ENCODE measurements around the gene RPL15.
"Not testable (repeated sequence)": the region's sequence is repeated elsewhere in the genome, so short reads cannot be mapped to it uniquely, and the experiment has no call there.

RPL15 gene

DNA sequence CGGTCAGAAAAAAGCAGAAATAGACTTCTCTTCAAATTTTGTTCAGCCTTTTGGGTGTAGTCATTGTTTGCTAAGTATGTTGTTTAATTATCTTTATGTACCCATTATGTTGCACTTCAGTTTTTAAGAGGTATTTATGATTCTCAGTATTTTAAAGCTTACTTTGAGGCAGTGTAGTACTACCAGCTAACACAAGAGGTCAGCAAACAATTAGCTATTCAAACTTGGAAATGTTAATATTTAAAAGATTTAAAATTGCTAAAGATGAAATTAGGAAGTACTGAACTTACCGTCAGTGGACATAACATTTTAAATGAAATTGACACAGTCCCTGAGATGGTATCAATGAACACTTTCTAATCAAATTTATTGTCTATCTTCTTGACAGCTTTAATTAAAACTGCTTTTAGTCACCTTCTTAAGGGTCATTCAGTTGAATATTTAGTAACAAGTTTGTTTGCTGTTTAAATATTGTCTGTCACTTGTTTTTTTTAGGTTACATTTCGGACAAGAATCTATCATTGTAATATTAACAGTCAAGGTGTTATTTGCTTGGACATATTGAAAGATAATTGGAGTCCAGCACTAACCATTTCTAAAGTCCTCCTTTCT, 28.2 kb upstream of the RPL15 start:
- DNase-seq (ENCODE audit: low read depth, low spot score) = no peak
- peak overlapping the region; percentile 43 for H3K27ac ChIP-seq

DNA sequence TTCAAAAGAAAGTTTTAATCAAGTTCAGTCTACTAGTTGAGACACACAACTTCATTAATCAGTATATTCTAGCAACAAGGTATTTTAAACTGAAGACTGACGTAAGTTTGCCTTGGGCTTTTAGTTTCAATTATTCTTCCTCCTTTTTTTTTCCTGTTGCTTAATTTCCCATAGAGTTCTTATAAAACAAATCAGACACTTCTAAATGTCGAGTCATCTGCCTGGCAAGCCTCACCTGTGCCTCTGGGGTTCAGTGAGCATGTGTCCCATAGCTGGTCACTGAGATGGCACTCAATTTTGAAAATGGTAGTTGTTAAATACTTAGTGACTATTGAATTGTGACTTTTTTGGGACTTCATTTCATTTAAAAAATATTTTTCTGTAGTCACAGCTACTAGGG, 27.5 kb upstream of the RPL15 start:
- peak overlapping the region; percentile 43 for H3K27ac ChIP-seq
- DNase-seq (ENCODE audit: low read depth, low spot score) = no peak

DNA sequence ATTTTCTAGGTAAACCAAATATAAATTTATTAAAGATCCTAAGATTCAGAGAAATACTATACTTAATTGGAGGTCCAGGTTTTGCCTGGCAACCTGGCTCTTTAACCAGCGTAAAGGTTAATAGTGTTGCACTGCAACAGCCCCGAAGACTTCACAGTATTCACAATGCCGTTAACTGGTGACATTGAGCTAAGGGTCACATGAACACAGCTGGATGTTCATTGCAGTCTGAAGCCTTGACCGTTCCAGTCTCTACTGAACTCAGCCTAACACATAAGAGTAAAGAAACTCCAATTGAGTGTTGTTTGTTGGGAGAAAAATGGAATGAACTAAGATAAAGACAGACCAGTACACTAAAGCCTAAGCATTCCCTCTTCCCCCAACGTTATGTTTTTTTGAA, 27.0 kb upstream of the RPL15 start:
- peak overlapping the region; percentile 43 for H3K27ac ChIP-seq
- DNase-seq (ENCODE audit: low read depth, low spot score) = no peak

GRCh38 chr3:23894254-23895061, 22.5 kb upstream of the RPL15 start:
- no peak for DNase-seq (ENCODE audit: low read depth, low spot score)

GRCh38 chr3:23895181-23895580, 21.8 kb upstream of the RPL15 start:
- H3K27ac ChIP-seq = no peak overlapping the region
- no peak for DNase-seq (ENCODE audit: low read depth, low spot score)

More at GRCh38 chr3:23894254-23895061, 22.5 kb upstream of the RPL15 start:
- H3K27ac ChIP-seq = no peak overlapping the region

GRCh38 chr3:23900744-23901143, 16.2 kb upstream of the RPL15 start:
- H3K27ac ChIP-seq = no peak overlapping the region
- no peak for DNase-seq (ENCODE audit: low read depth, low spot score)

GRCh38 chr3:23904545-23904944, 12.4 kb upstream of the RPL15 start:
- no peak for DNase-seq (ENCODE audit: low read depth, low spot score)
- H3K27ac ChIP-seq = no peak overlapping the region

DNA sequence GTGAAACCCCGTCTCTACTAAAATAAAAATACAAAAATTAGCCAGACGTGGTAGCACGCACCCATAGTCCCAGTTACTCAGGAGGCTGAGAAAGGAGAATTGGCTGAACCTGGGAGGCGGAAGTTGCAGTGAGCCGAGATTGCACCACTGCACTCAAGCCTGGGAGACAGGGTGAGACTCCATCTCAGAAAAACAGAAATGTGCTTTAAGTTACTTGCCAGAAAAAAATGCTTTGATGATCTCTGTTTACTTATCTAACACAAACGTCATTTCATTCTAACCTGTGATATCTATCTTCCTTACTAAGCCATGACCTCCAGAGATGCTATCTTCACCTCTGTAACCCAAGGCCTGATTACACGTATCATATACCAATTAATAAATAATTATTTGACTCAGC, 7.6 kb upstream of the RPL15 start:
- H3K27ac ChIP-seq = no peak overlapping the region
- DNase-seq (ENCODE audit: low read depth, low spot score) = no peak

- no peak for DNase-seq (ENCODE audit: low read depth, low spot score)
- no peak overlapping the region for H3K27ac ChIP-seq
Measured at GRCh38 chr3:23911397-23911796, 5.5 kb upstream of the RPL15 start.

- DNase-seq (ENCODE audit: low read depth, low spot score); H3K27ac ChIP-seq: not testable (repeated sequence)
Measured at GRCh38 chr3:23912335-23912734, 4.6 kb upstream of the RPL15 start.

DNA sequence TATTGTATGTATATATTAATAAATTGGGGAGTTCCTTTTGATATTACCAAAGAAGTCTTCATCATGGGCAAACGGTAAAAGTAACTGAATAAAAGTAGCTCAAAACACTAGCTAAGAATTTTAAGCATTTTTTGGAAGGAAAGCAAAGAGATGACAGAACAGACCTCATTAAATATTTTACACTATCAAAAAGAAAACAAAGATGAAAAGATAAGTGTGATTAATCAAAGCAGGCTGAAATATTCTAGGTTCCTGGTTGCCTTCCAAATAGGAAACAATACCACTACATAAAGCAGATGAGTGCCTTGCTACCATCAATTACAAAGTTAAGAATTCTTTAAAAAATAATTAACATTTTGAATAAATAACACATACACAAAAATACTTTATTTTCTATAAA, 3.8 kb upstream of the RPL15 start:
- no peak overlapping the region for H3K27ac ChIP-seq
- no peak for DNase-seq (ENCODE audit: low read depth, low spot score)

DNA sequence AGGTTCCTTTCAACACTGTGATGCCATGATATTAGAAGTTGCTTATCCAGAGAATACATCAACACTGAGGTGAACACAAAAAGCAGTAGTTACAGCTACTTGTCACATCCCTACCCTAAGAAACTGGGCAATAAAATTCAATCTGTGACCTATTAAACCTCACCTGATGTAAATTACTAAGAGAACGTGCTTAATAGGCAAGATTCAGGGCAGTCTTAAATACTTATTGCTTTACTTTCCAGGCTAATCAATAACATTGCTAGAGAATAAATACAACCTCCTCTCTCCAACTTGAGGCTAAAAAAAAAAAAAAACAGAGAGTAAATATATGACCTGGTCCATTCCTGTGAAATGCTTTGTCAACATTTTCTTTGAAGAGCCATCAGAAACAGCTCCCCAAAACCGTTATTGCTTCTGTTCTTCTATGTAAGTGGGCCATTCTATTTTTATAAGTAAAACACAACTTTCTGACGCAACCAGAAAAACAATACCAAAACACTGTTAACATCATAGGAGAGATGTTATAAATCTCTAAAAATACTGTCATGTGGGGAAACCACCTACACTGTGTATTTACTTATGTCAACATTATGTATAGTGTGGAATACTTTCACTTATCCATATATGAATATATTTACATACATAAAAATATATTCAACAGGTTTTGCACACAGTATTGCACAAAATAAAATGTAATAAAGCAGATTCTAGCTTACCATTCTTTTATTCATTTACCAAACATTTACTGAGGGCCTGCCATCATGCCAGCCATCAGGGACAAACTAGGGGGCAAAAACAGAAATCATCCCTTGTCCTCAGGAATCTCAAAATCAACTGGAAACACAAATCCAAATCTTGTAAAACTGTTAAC, 2.8 kb upstream of the RPL15 start:
- no peak overlapping the region for H3K27ac ChIP-seq
- no peak for DNase-seq (ENCODE audit: low read depth, low spot score)

DNA sequence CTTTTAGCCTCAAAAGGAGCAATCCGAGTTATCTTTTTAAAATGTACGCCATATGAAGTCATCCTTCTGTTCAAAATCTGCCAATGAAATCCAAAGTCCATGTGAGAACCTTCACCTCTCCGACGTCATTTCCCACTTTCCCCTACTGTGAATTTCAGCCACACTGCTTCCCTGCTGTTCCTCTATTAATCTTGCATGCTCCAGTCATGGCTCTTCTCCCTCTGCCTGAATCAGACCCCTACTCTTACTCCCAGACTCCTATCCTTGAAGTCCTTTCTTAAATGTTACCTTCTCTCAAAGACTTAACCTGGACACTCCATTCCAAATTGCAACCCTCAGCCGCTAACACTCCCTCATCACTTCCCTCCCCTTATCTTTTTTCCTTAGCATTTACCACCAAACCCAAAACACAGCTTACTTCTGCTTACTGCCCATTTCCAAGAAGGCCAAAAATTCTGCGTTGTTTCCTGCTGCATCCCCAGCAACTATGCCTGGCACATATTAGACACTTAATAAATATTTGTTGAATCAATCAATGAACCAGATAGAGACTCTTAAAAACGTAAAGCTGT, 1.3 kb upstream of the RPL15 start:
- no peak for DNase-seq (ENCODE audit: low read depth, low spot score)
- no peak overlapping the region for H3K27ac ChIP-seq

- peak overlapping the region; percentile 87 for H3K27ac ChIP-seq
- DNase-seq (ENCODE audit: low read depth, low spot score) = no peak
Measured at GRCh38 chr3:23916152-23916885, 613 bp upstream of the RPL15 start.

GRCh38 chr3:23917679-23918303, 859 bp downstream of the RPL15 start:
- H3K27ac ChIP-seq = peak overlapping the region; percentile 87
- DNase-seq (ENCODE audit: low read depth, low spot score) = not testable (repeated sequence)

- DNase-seq (ENCODE audit: low read depth, low spot score) = not testable (repeated sequence)
- peak overlapping the region; percentile 87 for H3K27ac ChIP-seq
Measured at GRCh38 chr3:23918331-23918730, 1.4 kb downstream of the RPL15 start.

DNA sequence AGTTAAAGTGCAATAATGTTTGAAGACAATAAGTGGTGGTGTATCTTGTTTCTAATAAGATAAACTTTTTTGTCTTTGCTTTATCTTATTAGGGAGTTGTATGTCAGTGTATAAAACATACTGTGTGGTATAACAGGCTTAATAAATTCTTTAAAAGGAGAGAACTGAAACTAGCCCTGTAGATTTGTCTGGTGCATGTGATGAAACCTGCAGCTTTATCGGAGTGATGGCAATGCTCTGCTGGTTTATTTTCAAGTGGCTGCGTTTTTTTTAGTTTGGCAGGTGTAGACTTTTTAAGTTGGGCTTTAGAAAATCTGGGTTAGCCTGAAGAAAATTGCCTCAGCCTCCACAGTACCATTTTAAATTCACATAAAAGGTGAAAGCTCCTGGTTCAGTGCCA, 2.7 kb downstream of the RPL15 start:
- peak overlapping the region; percentile 87 for H3K27ac ChIP-seq

GRCh38 chr3:23920151-23920655, 3.3 kb downstream of the RPL15 start:
- H3K27ac ChIP-seq = peak overlapping the region; percentile 37
- DNase-seq (ENCODE audit: low read depth, low spot score) = no peak

More for the DNA sequence above, 2.7 kb downstream of the RPL15 start:
- DNase-seq (ENCODE audit: low read depth, low spot score) = no peak

GRCh38 chr3:23921052-23921511, 4.2 kb downstream of the RPL15 start:
- no peak for DNase-seq (ENCODE audit: low read depth, low spot score)
- peak overlapping the region; percentile 37 for H3K27ac ChIP-seq

Data from epithelial cell of prostate (primary cell).